ENCODE measurements around the gene CTXND2. TPM values are rescaled to one million over a fixed set of nuclear protein-coding genes. Genes with fewer than 3 reads are reported as not detected.

CTXND2 gene
- total and polyA plus RNA-seq, 2 of the 8 experiments (the other 6 are each of a cell fraction or from before 2014, with no cell fraction given): not detected

GRCh38 chr1:150873521-150873920, 13.4 kb upstream of the CTXND2 start (continued):
- no peak for TF ChIP-seq CHD7 (IDR thresholded peaks at IDR 0.05; ENCODE audit: insufficient replicate concordance, low read length)
- TF ChIP-seq RBBP5 (IDR thresholded peaks at IDR 0.05; ENCODE audit: borderline replicate concordance, low read depth, low read length): no peak
- TF ChIP-seq HDAC6 (IDR thresholded peaks at IDR 0.05; ENCODE audit: low read depth, low read length): no peak
- no peak for TF ChIP-seq NANOG (IDR thresholded peaks at IDR 0.05; ENCODE audit: insufficient read depth, low read depth, low read length, poor library complexity, severe bottlenecking)

All from H1 (cell line).